ENCODE data around the gene RNF10.

Gene RNF10

DNA sequence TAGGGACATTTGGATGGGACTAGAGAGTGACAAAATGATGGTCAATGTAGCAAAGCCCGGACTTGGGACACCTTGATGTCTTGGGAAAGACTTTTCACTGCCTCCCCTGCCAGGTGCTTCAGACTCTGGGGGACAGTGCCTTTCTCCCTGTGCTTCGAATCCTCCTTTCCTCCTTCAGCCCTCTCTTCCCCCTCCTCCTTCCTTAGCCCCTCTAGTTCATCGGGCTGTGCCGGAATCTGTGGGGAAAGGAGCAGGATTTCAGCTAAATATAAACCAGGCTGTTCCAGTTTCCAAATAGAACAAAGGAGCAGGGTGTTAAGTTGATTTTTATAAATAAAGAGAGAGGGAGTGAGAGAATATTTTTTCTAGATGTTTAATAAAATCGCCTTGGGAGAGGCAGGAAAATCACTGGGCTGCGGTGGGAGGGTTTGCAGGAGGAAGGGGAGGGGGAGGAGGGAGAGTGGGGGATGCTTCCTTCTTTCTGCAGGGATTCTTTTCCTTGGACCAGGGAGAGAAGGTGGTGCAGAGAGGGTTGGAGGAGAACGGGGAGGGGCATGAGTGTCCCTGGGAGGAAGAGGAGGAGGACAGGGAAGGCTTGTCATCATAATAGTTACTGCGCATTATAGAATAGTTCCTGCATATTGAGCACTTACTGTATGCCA lies 84.9 kb downstream of the RNF10 start:
- DNase-seq: no peak

DNA sequence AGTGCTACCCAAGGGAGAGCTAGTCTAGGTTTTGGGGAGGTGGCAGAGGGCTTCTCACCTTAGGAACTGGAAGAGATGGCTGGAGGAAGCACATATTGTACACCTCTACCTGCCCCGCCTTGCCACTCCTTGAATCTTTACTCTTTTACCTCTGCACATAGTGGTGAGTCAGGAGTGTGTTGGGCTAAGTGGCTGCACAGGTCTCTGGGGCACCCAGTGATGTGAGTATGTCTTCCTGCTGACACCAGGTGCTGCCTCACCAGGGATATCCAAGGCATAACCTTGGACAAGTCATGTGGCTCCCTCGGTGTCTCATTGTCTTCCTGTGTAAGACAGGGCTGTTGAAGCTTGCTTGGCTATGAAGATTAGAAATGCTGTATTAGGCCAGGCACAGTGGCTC lies 86.5 kb downstream of the RNF10 start:
- DNase-seq: no peak

DNA sequence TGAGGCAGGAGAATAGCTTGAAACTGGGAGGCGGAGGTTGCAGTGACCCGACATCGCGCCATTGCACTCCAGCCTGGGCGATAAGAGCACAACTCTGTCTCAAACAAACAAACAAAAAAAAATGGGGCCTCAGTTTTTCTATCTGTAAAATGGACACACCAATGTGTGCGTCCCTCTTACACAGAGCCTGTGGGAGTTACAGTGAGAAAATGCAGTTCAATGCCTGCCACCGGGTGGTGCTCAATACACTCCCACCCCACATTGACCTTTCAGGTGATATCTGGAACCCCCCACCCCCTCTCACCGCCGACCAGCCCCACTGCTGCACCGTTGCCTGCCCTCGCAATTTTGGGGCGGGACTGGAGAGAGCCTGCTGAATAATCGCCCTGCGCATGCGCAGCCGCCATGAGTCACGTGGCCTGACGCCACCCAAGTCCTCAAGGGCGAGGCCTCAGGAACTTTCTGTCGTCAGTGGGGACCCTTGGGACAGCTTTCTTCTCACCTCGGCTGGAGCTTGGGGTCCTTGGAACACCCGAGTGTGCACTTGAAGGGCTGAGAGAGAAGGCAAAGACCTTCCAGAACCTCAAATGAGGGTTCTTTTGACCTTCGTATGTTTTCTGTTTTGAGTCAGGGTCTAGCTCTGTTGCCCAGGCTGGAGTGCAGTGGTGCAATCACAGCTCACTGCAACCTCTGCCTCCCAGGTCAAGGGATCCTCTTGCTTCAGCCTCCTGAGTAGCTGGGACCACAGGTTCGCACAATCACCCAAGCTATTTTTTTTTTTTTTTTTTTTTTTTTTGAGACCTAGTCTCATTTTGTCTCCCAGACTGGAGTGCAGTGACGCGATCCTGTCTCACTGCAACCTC lies 91.6 kb downstream of the RNF10 start:
- peak; percentile 19 for DNase-seq
